ENCODE measurements around the gene BMP7. TPM values are rescaled to one million over a fixed set of nuclear protein-coding genes. Genes with fewer than 3 reads are reported as not detected.

BMP7 gene
- total RNA-seq, 1 donor from 2014 or later: 23.0 TPM

- peaks cover 10% of the 10 kb centered on the region for H3K4me1 Mint-ChIP-seq
Observed at GRCh38 chr20:57198132-57199072, 68.0 kb downstream of the BMP7 start.

GRCh38 chr20:57197352-57198131 lies 68.9 kb downstream of the BMP7 start:
- no peak overlapping the region for H3K27ac Mint-ChIP-seq
- no peak for TF ChIP-seq CTCF (IDR thresholded peaks at IDR 0.05; ENCODE audit: unreplicated experiment)
- no peaks in the 10 kb centered on the region for H3K9me3 Mint-ChIP-seq
- no peaks in the 10 kb centered on the region for H3K27me3 Mint-ChIP-seq (ENCODE audit: low read depth)
- H3K4me1 Mint-ChIP-seq: peaks cover 7% of the 10 kb centered on the region
- H3K4me3 Mint-ChIP-seq: no peak overlapping the region
- peaks cover 4% of the 10 kb centered on the region for H3K36me3 Mint-ChIP-seq
- no peak for DNase-seq (ENCODE audit: low spot score in 2 of 2, unreplicated experiment in 2 of 2)

More at GRCh38 chr20:57198132-57199072, 68.0 kb downstream of the BMP7 start:
- Mint-ChIP-seq H3K27ac (no peak overlapping the region), H3K4me3 (no peak overlapping the region), H3K27me3 (ENCODE audit: low read depth) (no peaks in the 10 kb centered on the region), H3K9me3 (no peaks in the 10 kb centered on the region), H3K36me3 (peaks cover 4% of the 10 kb centered on the region)
- TF ChIP-seq CTCF (IDR thresholded peaks at IDR 0.05; ENCODE audit: unreplicated experiment): no peak
- DNase-seq (ENCODE audit: low spot score in 2 of 2, unreplicated experiment in 2 of 2): no peak

GRCh38 chr20:57195469-57196100 lies 70.9 kb downstream of the BMP7 start:
- DNase-seq (ENCODE audit: low spot score in 2 of 2, unreplicated experiment in 2 of 2): no peak
- no peaks in the 10 kb centered on the region for H3K27me3 Mint-ChIP-seq (ENCODE audit: low read depth)
- no peak overlapping the region for H3K4me3 Mint-ChIP-seq
- H3K9me3 Mint-ChIP-seq: no peaks in the 10 kb centered on the region
- no peak for TF ChIP-seq CTCF (IDR thresholded peaks at IDR 0.05; ENCODE audit: unreplicated experiment)
- H3K27ac Mint-ChIP-seq: no peak overlapping the region
- H3K36me3 Mint-ChIP-seq: peaks cover 4% of the 10 kb centered on the region
- no peaks in the 10 kb centered on the region for H3K4me1 Mint-ChIP-seq

- no peak for TF ChIP-seq CTCF (IDR thresholded peaks at IDR 0.05; ENCODE audit: unreplicated experiment)
- no peaks in the 10 kb centered on the region for H3K4me1 Mint-ChIP-seq
- H3K27ac Mint-ChIP-seq: no peak overlapping the region
- H3K4me3 Mint-ChIP-seq: no peak overlapping the region
- H3K9me3 Mint-ChIP-seq: no peaks in the 10 kb centered on the region
- H3K27me3 Mint-ChIP-seq (ENCODE audit: low read depth): no peaks in the 10 kb centered on the region
- DNase-seq (ENCODE audit: low spot score in 2 of 2, unreplicated experiment in 2 of 2): no peak
- peaks cover 4% of the 10 kb centered on the region for H3K36me3 Mint-ChIP-seq
Observed at GRCh38 chr20:57195023-57195422, 71.4 kb downstream of the BMP7 start.

GRCh38 chr20:57194154-57194553 lies 72.3 kb downstream of the BMP7 start:
- H3K9me3 Mint-ChIP-seq: no peaks in the 10 kb centered on the region
- no peak for DNase-seq (ENCODE audit: low spot score in 2 of 2, unreplicated experiment in 2 of 2)
- no peak overlapping the region for H3K27ac Mint-ChIP-seq
- TF ChIP-seq CTCF (IDR thresholded peaks at IDR 0.05; ENCODE audit: unreplicated experiment): no peak
- H3K36me3 Mint-ChIP-seq: peaks cover 4% of the 10 kb centered on the region
- no peaks in the 10 kb centered on the region for H3K27me3 Mint-ChIP-seq (ENCODE audit: low read depth)
- no peaks in the 10 kb centered on the region for H3K4me1 Mint-ChIP-seq
- H3K4me3 Mint-ChIP-seq: no peak overlapping the region
